GM12892 (cell line): ENCODE measurements around the gene CBX6.

Experiments
- POLR2A ChIP-seq: IDR thresholded peaks from 2 replicates; pipeline ENCODE4 v1.6.1; 2011; ENCODE audit warnings: low read depth, low read length, control low read depth
- POLR2AphosphoS5 ChIP-seq: IDR thresholded peaks from 2 replicates; pipeline ENCODE4 v1.6.1; 2011; ENCODE audit warnings: low read depth, low read length, control low read depth
- TAF1 ChIP-seq: IDR thresholded peaks from 2 replicates; pipeline ENCODE4 v1.6.1; 2011; ENCODE audit warnings: low read depth, mild to moderate bottlenecking, control low read depth, low read length, borderline replicate concordance

- no peak for TF ChIP-seq POLR2A
- TF ChIP-seq TAF1: no peak
- TF ChIP-seq POLR2AphosphoS5: no peak
Observed at GRCh38 chr22:38861927-38862326, 10.1 kb downstream of the CBX6 start.
